Activated CD4-positive, alpha-beta memory T cell treated with anti-CD3 and anti-CD28 coated beads for 36 hours (primary cell): ENCODE data around the gene CCR9. TPM values are rescaled to one million over a fixed set of nuclear protein-coding genes. Genes with fewer than 3 reads are reported as not detected.

ENCODE experiments used
- CTCF ChIA-PET: fragments of 350-600 bp; sonication (Branson Sonifier 250); formaldehyde crosslinking; loops from one replicate; lab custom pipeline; 2021; ENCODE audit warnings: antibody characterized with exemption, inconsistent platforms; lab: Charles Lee
- POLR2A ChIA-PET: fragments of 350-600 bp; sonication (Branson Sonifier 250); formaldehyde crosslinking; loops from one replicate; lab custom pipeline; 2021; ENCODE audit warnings: antibody characterized with exemption; lab: Charles Lee
- DNase-seq: peaks from one replicate; pipeline ENCODE4 v3.0.0-alpha.2; 2020
- H3K27ac Mint-ChIP-seq: one replicate; pipeline ENCODE4 v1.8.0; 2021; ENCODE audit warnings: mixed read lengths
- H3K27me3 Mint-ChIP-seq: one replicate; pipeline ENCODE4 v1.8.0; 2021; ENCODE audit warnings: mixed read lengths
- H3K36me3 Mint-ChIP-seq: one replicate; pipeline ENCODE4 v1.8.0; 2021; ENCODE audit warnings: mixed read lengths
- H3K4me1 Mint-ChIP-seq: one replicate; pipeline ENCODE4 v1.8.0; 2021; ENCODE audit warnings: low read depth, mixed read lengths
- H3K4me3 Mint-ChIP-seq: one replicate; pipeline ENCODE4 v1.8.0; 2021; ENCODE audit warnings: mild to moderate bottlenecking, mixed read lengths
- H3K9me3 Mint-ChIP-seq: one replicate; pipeline ENCODE4 v1.8.0; 2021; ENCODE audit warnings: mixed read lengths
- intact Hi-C: fragments of 100-400 bp; cut with micrococcal nuclease; formaldehyde crosslinking; loops from one replicate; pipeline ENCODE4 v1.15.1; 2023
- total RNA-seq, 2 experiments: library from RNA; stranded (reverse); gene quantifications; one replicate each; pipeline ENCODE4 v1.2.3, GENCODE V29; 2021

The CCR9 gene
- total RNA-seq, 2 experiments from 2014 or later, result not detected

DNA sequence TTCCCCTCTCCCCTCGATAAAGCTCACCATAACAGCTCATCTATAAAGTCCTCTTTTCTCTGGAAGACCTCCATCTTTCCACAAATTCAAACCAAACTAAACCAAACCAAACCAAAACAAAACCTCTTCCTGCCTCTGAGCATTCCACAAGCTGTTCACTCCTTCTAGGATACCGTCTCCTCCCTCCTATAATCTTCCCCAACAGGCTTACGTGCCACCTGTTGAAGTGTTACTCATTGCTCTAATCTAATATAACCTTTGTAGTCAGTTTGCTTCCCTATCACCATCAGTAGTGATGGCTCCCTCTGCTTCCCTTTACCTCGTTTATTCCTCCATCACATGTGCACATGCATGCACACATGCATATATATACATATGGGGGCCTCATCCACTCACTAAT, 12.7 kb upstream of the CCR9 start:
- intact Hi-C loops, result no loop called here
- POLR2A ChIA-PET, result no interaction called here

DNA sequence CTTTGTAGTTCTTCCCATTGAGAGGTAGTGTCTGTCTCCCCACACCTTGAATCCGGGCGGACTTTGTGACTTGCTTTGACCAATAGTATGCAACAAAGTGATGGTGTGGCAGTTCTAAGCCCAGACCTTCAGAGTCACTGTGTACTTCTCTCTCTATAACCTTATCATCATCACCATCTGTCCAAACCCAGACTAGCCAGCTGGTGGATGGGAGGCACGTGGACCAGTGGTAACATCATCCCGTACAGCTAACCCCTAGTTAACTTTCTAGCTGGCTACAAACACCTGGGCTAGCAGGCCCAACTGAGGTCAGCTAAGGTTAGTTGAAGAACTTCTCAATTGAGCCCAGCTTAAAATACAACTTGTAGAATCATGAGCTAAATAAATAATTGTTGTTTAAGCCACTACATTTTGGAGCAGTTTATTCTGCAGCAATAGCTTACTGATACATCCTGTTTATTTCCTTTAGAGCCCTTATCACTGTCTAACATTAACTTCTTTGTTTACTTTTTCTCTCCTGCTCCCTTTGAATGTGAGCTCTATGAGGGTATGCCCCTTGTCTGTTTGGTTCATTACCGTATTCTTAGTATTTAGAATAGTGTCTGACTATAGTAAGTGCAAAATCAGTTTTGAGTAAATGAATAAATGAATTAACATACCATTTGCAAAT, 11.5 kb upstream of the CCR9 start:
- H3K4me1 Mint-ChIP-seq, result peaks cover 17% of the 10 kb centered on the region
- H3K4me3 Mint-ChIP-seq, result no peak overlapping the region
- H3K27ac Mint-ChIP-seq, result no peak overlapping the region
- no peaks in the 10 kb centered on the region for H3K9me3 Mint-ChIP-seq
- H3K27me3 Mint-ChIP-seq, result peaks cover 28% of the 10 kb centered on the region
- POLR2A ChIA-PET, result no interaction called here
- intact Hi-C loops, result no loop called here
- CTCF ChIA-PET, result interaction anchor here (1.0 kb wide), 2 partner anchors 33 to 204 kb away, joined by 3 to 4 read pairs; partner anchors contain the start of gene LZTFL1
- H3K36me3 Mint-ChIP-seq, result no peaks in the 10 kb centered on the region
- no peak for DNase-seq

More for the DNA sequence above, 12.7 kb upstream of the CCR9 start:
- H3K4me3 Mint-ChIP-seq, result no peak overlapping the region
- no peaks in the 10 kb centered on the region for H3K9me3 Mint-ChIP-seq
- H3K27me3 Mint-ChIP-seq, result peaks cover 35% of the 10 kb centered on the region
- peaks cover 21% of the 10 kb centered on the region for H3K4me1 Mint-ChIP-seq
- no peaks in the 10 kb centered on the region for H3K36me3 Mint-ChIP-seq
- H3K27ac Mint-ChIP-seq, result no peak overlapping the region
- DNase-seq, result no peak
- CTCF ChIA-PET, result interaction anchor here (0.7 to 1.1 kb wide), 2 partner anchors 79 to 205 kb away, joined by 3 read pairs; no protein-coding TSS in a partner anchor

DNA sequence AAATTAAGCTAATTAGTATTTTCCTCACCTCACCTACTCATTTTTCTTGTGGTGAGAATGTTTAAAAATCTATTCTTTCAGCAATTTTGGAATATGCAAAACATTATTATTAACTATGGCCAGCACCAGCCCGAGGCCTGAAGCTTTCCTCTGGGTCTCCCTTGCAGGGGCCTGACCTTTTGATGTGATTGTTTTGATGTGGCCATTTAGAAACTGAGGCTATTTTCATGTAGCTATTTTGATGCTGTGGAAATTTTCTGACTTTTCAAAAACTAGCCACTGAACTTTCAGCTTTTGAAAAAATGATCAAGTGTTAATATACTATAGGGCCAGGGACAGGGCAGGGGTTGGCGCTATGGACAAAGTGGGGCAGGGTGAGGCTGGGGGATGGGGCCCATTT, 8.2 kb upstream of the CCR9 start:
- peaks cover 12% of the 10 kb centered on the region for H3K27me3 Mint-ChIP-seq
- no peak for DNase-seq
- ChIA-PET POLR2A (no interaction called here), CTCF (interaction anchor here (0.6 to 0.7 kb wide), 2 partner anchors 36 to 51 kb away, joined by 3 read pairs; no protein-coding TSS in a partner anchor)
- peaks cover 25% of the 10 kb centered on the region for H3K4me1 Mint-ChIP-seq
- intact Hi-C loops, result no loop called here
- no peak overlapping the region for H3K4me3 Mint-ChIP-seq
- no peaks in the 10 kb centered on the region for H3K9me3 Mint-ChIP-seq
- H3K27ac Mint-ChIP-seq, result no peak overlapping the region
- H3K36me3 Mint-ChIP-seq, result no peaks in the 10 kb centered on the region

DNA sequence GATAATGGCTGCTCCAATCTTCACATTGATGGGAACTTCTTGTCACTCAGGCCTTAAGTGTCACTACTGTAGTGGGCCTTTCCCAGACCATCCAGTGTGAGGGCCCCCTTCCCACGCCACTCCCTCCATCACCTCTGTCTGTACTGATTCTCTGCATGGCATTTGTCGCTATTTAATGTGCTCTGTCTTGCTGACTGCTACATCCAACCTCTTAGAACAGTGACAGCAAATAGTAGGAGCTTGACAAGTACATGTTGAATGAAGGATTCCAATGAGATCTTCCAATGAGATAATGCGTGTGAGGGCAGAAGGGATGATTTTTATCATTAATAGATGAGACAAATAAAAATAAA, 5.6 kb upstream of the CCR9 start:
- no peaks in the 10 kb centered on the region for H3K36me3 Mint-ChIP-seq
- no peak overlapping the region for H3K27ac Mint-ChIP-seq
- no peak for DNase-seq
- H3K27me3 Mint-ChIP-seq, result peaks cover 19% of the 10 kb centered on the region
- H3K4me3 Mint-ChIP-seq, result no peak overlapping the region
- POLR2A ChIA-PET, result interaction anchor here (0.7 to 1.9 kb wide), 3 partner anchors 13 to 41 kb away, joined by 3 to 16 read pairs (median 4); no protein-coding TSS in a partner anchor
- peaks cover 31% of the 10 kb centered on the region for H3K4me1 Mint-ChIP-seq
- no peaks in the 10 kb centered on the region for H3K9me3 Mint-ChIP-seq
- intact Hi-C loops, result loop anchor here (1.0 kb wide), 2 partner anchors 16 to 35 kb away; no protein-coding TSS in a partner anchor
- CTCF ChIA-PET, result no interaction called here

DNA sequence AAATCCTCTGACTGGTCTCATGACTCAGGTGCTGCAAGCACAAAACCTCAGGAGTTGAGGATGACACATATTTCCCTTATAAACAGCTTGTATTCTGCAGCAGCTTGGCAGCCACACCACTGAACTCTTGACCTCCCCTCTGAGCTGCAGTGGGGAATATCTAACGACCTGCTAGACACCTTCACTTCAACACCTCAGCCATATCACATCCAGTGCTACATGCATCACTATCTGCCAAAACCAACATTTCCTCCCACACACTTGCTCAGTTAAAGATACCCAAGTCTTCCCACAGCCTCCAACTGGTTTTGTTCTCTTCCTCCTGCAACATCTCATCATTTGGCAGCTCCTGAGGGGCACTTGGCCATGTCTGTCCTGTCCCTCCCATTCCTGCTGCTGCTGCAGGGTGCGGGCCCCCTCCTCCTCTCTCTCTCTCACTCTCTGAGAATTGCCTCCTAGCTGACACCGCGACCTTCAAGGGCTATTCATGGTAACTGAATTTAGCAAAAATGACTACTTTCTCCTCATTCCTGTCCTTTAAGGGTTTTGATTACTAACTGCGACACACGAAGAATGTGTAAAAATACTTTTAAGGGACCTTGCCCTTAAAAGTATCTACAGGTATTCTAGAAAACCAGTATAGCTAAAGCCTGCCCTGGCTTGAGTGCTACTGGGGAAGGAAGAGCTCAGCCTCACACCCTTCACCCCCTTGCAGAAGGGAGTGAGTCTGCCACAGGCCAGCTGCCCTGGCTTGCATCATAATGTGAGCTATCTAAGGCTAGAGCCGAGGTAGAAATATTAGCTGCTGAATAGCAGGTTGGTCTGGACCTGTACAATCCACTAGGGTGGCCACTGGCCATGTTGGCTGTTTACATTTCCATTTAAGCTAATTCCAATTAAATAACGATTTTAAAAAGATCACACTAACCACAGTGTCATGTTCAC, 5.0 kb upstream of the CCR9 start:
- Mint-ChIP-seq H3K4me1 (peaks cover 31% of the 10 kb centered on the region), H3K27me3 (peaks cover 24% of the 10 kb centered on the region)

DNA sequence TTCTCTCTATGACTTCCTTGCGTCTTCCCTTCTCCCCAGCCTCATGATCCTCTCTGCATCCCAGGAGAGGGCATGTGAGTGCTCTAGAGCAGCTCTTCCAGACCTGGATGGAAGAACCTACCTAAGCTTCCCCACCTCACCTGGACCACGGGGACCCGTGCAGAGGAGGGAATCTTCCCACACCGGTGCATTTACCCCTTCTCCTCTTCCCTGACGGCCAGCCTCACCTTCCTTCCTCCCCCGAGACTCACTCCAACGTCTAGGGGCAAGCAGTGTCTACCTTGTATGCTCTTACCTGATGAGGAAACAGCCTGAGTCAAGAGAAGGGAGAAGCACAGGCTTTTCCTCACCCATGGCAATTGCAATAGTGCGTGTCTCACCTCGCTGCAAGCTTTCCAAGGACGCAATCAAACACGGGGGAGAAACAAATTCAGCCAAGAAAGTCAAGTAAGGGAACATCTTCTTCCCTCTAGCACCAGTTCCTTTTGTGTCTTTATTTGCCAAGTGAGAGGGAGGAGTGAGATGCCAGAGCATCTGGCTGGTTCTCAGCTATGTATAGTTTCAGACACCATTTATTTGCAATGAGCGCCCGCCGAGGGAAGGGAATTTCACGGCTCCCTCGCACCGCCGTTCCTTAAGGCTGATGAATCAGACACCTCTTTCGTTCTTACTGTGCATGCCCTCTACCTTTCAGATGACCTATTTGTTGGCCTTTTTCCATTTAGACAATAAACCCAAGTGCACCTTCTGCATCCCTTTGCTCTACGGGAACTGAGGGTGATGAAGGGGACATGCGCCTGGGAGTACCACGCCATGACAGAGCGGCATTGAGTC, 1.8 kb upstream of the CCR9 start:
- POLR2A ChIA-PET, result no interaction called here
- CTCF ChIA-PET, result interaction anchor here (1.4 kb wide), 1 partner anchor 54 kb away, joined by 3 read pairs; no protein-coding TSS in a partner anchor
- Mint-ChIP-seq H3K4me3 (no peak overlapping the region), H3K36me3 (no peaks in the 10 kb centered on the region), H3K4me1 (peaks cover 33% of the 10 kb centered on the region), H3K9me3 (no peaks in the 10 kb centered on the region), H3K27me3 (peaks cover 26% of the 10 kb centered on the region), H3K27ac (no peak overlapping the region)
- DNase-seq, result peak; percentile 58
- intact Hi-C loops, result no loop called here

More for the DNA sequence above, 5.0 kb upstream of the CCR9 start:
- Mint-ChIP-seq H3K36me3 (no peaks in the 10 kb centered on the region), H3K27ac (no peak overlapping the region), H3K4me3 (no peak overlapping the region), H3K9me3 (no peaks in the 10 kb centered on the region)
- CTCF ChIA-PET, result interaction anchor here (1.0 to 1.2 kb wide), 2 partner anchors 28 to 39 kb away, joined by 3 read pairs; partner anchors contain the start of gene LZTFL1
- POLR2A ChIA-PET, result interaction anchor here (0.7 to 1.9 kb wide), 4 partner anchors 13 to 40 kb away, joined by 3 to 16 read pairs (median 4); partner anchors contain the start of gene LZTFL1
- DNase-seq, result peak; percentile 67
- intact Hi-C loops, result loop anchor here (1.0 kb wide), 2 partner anchors 17 to 34 kb away; no protein-coding TSS in a partner anchor

DNA sequence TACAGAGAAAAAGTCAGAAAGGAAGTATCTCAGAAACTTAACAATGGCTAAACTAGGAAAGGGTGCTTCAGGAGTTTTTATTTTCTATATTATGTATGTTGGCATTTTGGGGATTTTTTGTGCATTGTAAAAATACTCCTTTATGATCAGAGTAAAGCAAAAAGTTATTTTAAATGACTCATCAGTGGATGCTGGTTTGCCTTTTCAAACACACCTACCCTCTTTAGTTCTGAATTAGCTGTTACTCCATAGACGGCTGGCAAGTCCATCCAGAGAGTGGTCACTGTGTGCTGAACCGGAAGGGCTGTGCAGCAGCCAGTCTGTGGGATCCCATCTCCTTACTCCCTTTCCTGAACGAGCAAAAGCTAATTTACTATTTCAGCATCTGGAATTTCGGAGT, 942 bp downstream of the CCR9 start:
- Mint-ChIP-seq H3K36me3 (no peaks in the 10 kb centered on the region), H3K27ac (no peak overlapping the region), H3K27me3 (peaks cover 32% of the 10 kb centered on the region), H3K4me1 (peaks cover 16% of the 10 kb centered on the region), H3K9me3 (peaks cover 2% of the 10 kb centered on the region), H3K4me3 (no peak overlapping the region)
- intact Hi-C loops, result no loop called here
- ChIA-PET POLR2A (no interaction called here), CTCF (interaction anchor here (1.2 kb wide), 1 partner anchor 52 kb away, joined by 3 read pairs; no protein-coding TSS in a partner anchor)
- DNase-seq, result no peak

DNA sequence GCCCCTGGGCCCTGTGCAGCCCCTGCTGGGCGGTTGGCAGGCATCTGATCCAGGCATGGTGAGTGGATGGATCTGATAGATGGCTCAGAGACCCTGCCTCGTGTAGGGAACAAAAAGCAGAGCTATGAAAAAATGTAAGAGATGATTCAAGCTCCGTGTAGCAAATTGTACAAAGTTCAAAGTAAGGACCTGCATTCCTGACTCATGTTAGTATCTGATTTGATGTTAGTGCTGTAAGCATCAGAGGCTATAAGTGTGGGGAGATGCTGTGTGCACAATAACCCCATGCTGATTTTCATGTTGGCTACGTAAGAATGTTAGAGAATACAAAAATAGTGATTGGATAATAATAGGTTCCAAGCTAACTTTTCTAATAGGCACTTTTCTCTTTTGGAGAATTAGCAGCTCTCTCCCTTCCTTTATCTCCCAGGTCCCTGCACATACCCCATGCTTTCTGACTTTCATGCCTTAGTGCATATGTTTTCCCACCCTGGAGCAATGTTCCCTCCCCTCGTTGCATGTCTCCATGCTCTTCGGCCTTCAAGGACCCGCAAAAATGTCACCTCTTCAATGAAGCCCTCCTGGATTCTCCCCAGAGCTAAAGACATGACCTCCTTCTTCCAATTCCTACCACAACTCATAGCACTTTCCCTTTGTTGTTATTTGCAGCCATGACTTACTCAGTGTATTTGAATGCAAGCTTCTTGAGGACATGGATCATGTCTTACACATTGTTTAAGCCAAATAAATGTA, 1.6 kb downstream of the CCR9 start:
- Mint-ChIP-seq H3K36me3 (no peaks in the 10 kb centered on the region), H3K4me1 (peaks cover 16% of the 10 kb centered on the region), H3K27me3 (peaks cover 31% of the 10 kb centered on the region), H3K9me3 (peaks cover 3% of the 10 kb centered on the region), H3K4me3 (no peak overlapping the region), H3K27ac (no peak overlapping the region)
- DNase-seq, result no peak
- CTCF ChIA-PET, result interaction anchor here (1.2 kb wide), 1 partner anchor 51 kb away, joined by 3 read pairs; no protein-coding TSS in a partner anchor
- POLR2A ChIA-PET, result no interaction called here
- intact Hi-C loops, result no loop called here

DNA sequence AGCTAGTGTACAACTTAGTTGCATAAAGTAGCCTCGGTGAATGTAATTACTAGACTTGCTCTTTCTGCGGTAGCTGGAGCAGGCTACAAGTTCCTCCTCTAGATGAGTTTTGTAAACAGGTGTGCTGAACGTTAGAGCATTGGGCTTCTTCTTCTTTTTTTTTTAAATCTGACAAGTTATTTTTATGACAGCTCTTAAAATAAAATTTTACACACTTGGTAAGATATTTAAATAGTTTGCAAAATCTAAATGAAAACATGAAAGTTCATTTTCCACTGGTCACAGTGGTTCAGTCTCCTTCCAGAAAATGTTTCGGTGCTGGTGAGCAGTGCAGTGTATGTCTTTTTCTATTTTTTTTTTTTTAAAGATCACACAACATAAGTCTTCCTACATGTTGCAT, 3.0 kb downstream of the CCR9 start:
- POLR2A ChIA-PET, result interaction anchor here (0.7 kb wide), 1 partner anchor 1432 kb away, joined by 3 read pairs; no protein-coding TSS in a partner anchor
- intact Hi-C loops, result no loop called here
- CTCF ChIA-PET, result no interaction called here
- Mint-ChIP-seq H3K9me3 (peaks cover 3% of the 10 kb centered on the region), H3K27me3 (peaks cover 26% of the 10 kb centered on the region), H3K4me1 (peaks cover 19% of the 10 kb centered on the region), H3K27ac (no peak overlapping the region), H3K4me3 (no peak overlapping the region), H3K36me3 (no peaks in the 10 kb centered on the region)
- DNase-seq, result no peak

DNA sequence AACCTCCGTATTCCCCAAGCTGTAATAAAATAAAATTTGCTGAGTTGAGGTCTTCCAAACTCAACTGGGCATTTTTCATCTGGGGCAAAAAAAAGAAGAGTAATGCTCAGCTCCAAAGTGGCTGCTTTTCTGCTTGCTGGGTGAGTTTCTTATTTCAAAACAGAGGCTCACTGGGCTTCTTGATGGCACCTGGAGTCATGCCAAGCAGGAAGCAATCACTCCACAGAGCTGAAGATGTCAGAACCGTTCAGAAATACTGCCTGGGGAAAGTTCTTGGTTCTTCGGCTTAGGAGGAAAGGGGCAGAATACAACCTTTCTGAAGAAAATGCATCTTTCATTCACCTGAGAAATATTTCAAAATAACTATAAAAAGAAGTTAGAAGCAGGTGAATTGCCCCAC, 4.1 kb downstream of the CCR9 start:
- Mint-ChIP-seq H3K4me3 (no peak overlapping the region), H3K9me3 (peaks cover 3% of the 10 kb centered on the region), H3K36me3 (no peaks in the 10 kb centered on the region), H3K4me1 (peaks cover 12% of the 10 kb centered on the region), H3K27ac (no peak overlapping the region), H3K27me3 (peaks cover 23% of the 10 kb centered on the region)
- CTCF ChIA-PET, result interaction anchor here (1.0 kb wide), 1 partner anchor 40 kb away, joined by 3 read pairs; no protein-coding TSS in a partner anchor
- DNase-seq, result peak; percentile 17
- intact Hi-C loops, result no loop called here
- POLR2A ChIA-PET, result no interaction called here
